CD4-positive, alpha-beta T cell treated with Interleukin-10 for 1 hour (primary cell): ENCODE results near the gene ACTR2.
"Not testable (repeated sequence)": the region's sequence is repeated elsewhere in the genome, so short reads cannot be mapped to it uniquely, and the experiment has no call there.

Experiments used
- DNase-seq: peaks from one replicate; pipeline ENCODE4 v3.0.0-alpha.2; 2020

The ACTR2 gene

DNA sequence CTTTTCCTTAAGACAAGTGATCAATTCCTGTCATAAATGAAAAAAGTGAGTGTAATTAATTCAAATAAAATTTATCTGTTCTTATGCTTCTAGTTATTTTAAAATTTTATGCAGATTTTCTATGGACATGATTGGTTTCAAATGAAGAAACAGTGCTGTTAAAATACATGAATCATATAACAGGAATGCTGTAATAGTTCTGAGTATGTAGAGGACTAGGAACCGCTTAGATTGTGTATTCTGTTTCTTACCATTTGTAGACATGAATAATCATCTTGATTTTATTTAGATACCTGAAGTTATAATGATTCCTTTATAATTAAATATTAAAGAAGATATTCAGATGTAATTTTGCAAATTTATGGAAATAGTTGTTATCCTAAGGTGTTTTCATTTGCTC, 3.5 kb downstream of the ACTR2 start:
- no peak for DNase-seq

- peak; percentile 19 for DNase-seq
Measured at GRCh38 chr2:65231892-65232477, 4.4 kb downstream of the ACTR2 start.

- peak; percentile 17 for DNase-seq
Measured at GRCh38 chr2:65232636-65233035, 5.0 kb downstream of the ACTR2 start.

DNA sequence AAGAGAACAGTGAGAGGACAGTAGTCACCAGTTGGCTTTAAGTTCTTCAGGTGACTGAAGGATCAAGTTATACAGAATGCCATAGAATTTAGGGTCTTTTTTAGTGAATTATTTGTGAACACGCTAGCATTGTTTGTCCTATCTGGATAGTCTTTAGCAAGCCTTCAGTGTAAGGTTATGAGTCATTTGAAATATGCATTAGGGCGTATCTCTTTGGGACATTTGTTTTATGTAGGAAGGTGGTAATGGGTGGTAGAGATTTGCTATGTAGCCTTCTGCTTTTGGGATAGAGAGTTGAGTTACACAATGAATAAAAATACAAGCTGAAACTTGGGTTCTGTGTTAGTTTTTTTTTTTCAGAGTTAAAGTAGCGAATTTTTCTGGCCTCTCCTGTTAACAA, 13.0 kb downstream of the ACTR2 start:
- DNase-seq = no peak

- not testable (repeated sequence) for DNase-seq
Measured at GRCh38 chr2:65244452-65244851, 16.8 kb downstream of the ACTR2 start.

DNA sequence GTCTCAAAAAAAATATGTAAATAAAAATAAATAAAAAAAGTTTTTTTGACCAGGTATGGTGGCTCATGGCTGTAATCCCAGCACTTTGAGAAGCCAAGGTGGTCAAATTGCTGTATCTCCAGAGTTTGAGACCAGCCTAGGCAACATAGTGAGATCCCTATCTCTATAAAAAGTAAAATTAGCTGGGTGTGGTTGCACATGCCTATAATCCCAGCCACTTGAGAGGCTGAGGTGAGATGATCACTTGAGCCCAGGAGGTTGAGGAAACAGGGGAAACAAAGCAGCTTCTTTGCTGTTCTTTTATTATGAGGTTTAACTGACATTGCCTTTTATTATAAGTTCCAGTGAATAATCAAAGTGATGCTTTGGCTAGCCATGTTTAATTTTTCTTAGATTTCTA, 25.0 kb downstream of the ACTR2 start:
- DNase-seq = no peak

DNA sequence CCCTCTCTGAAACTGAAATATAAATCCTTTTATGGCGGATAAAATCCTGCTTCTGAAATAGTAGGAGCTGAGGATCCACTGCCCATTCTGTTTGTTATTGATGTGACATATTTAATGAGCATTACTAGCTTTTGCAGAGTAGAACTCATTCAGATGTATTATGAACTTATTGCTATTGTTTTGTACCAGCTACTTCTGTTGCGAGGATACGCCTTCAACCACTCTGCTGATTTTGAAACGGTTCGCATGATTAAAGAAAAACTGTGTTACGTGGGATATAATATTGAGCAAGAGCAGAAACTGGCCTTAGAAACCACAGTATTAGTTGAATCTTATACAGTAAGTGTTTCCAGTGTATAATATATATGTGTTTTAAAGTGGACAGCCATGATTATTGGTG, 27.7 kb downstream of the ACTR2 start:
- no peak for DNase-seq

GRCh38 chr2:65256054-65256453, 28.4 kb downstream of the ACTR2 start:
- no peak for DNase-seq

DNA sequence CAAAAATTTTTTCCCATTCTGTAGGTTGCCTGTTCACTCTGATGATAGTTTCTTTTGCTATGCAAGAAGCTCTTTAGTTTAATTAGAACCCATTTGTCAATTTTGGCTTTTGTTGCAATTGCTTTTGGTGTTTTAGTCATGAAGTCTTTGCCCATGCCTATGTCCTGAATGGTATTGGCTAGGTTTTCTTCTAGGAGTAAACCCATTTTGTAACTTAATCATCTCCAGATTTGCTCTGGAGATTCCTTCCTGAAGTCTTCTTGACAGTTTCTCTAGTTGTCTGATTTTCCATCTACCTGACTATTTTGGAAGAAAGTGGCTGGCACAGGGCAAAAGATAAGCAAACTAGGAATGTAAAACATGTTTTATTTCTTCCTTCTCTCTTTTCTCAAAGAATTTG, 30.2 kb downstream of the ACTR2 start:
- DNase-seq = not testable (repeated sequence)

GRCh38 chr2:65261676-65262075, 34.0 kb downstream of the ACTR2 start:
- no peak for DNase-seq

DNA sequence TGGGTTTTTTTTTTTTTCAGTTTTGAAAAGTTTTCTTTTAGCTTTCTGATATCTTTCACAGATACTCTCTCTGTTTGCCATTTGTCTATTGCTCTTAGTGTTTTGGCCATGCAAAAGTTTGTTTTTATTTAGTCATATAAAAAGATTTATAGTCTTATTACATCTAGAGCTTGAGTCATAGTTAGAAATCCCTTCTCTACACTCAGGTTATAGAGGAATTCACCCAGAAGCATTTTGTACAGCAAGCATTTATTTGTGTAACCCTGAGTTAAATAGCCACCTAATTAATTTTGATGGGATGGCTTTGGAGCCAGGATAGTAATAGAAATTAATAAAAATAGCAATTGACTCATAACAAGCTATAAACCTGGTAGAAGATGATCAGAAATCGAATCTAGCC, 35.6 kb downstream of the ACTR2 start:
- DNase-seq = no peak

GRCh38 chr2:65263986-65264385, 36.4 kb downstream of the ACTR2 start:
- no peak for DNase-seq

DNA sequence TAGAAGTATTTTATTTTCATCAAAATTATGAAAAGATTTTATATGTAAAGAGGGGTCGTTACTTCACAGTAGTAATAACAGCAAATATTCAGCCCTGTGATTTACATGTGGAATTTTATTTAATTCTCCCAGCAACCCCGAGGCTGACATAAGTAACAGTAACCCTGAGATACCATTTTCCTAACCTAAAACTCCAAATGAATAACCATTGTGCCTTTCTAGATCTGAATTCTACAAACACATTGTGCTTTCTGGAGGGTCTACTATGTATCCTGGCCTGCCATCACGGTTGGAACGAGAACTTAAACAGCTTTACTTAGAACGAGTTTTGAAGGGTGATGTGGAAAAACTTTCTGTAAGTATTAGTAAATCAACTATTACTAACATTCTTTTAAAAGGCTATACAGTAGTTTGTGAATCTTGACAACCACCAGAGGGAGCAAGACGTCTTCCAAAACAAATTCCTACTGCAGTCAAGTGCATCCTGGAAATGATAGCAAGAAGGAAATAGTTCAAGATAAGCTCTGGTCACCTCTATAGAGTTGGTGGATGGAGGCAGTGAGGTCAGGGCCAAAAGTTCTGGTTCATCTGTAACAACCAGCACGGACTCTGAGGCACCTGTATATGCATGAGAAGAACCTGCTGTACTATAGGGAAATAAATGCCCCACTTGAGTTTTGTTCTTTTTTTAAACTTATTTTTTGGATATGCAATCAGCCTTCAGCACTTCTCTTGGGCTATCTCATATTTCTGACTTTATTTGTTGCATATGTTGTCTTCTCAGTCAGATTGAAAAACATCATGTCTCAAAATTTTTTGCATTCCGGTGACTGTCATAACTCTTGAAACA, 37.4 kb downstream of the ACTR2 start:
- DNase-seq = peak; percentile 36

GRCh38 chr2:65265671-65266045, 38.0 kb downstream of the ACTR2 start:
- DNase-seq = no peak

- no peak for DNase-seq
Measured at GRCh38 chr2:65267008-65267407, 39.4 kb downstream of the ACTR2 start.

DNA sequence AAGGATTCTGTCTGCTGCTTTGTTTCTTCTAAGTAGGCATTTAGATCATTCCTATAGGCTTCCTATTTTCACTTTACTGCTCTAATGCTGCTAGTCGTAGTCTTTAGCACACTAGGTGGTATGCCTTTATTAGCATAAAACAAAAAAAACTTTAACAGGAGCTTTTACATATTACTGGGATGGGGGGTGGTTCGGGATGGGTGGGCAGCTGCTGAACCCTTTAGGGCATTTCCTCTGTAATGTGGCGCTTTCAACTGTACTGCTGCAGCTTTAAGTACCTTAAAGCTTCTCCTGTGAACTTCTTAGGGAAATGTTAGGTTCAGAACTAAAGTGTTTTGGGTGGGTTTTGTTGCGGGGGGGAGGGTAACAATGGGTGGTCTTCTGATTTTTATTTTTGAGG, 41.3 kb downstream of the ACTR2 start:
- DNase-seq = no peak

DNA sequence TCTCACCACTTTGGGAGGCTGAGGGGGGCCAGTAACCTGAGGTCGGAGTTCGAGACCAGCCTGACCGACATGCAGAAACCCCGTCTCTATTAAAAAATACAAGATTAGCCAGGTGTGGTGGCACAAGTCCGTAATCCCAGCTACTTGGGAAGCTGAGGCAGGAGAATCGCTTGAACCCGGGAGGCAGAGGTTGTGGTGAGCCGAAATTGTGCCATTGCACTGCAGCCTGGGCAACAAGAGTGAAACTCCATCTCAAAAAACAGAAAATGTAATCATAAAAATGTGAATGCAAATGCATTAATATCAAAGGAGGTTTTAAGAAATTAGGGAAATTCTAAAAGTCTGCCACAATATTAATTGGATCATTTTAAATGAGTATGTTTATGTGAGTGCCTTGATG, 45.7 kb downstream of the ACTR2 start:
- no peak for DNase-seq

- DNase-seq = no peak
Measured at GRCh38 chr2:65275141-65275915, 47.7 kb downstream of the ACTR2 start.

DNA sequence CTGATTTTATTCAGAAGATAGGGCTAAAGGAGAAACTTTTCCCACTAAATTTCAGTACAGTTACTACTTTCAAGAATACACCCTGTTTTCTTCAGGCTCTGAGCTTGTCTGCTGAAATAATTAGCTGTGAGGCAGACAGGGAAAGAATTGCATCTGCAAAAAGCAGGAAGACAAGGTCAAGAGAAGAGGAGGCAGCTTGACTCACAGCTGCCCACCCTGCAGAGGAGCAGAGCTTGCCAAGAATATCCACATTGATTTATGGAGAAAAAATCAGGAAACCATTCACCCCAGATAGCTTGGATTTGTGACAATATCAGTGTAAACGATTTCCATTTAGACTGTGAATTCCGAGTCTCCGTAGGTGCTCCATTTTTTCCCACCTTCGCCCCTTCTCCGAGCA, 49.0 kb downstream of the ACTR2 start:
- DNase-seq = no peak

DNA sequence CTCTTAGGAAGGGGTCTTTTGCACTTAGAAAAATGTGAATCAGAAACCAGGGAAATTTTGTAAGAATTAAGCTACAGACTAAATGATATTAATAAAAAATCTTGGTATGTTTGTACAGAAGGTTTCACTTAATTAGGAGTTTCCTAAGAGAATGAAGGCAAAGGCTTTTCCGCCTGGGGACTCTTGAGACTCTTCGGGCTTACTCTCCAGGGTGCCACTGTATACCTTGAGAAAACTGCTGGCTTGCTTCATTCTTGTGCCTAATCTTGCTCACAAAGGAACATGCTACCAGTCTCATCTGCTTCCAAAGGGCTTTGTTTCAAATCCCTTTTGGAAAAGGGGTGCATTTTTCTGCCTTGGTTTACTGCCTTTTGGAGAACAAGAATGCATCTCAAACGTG, 49.5 kb downstream of the ACTR2 start:
- DNase-seq = no peak

DNA sequence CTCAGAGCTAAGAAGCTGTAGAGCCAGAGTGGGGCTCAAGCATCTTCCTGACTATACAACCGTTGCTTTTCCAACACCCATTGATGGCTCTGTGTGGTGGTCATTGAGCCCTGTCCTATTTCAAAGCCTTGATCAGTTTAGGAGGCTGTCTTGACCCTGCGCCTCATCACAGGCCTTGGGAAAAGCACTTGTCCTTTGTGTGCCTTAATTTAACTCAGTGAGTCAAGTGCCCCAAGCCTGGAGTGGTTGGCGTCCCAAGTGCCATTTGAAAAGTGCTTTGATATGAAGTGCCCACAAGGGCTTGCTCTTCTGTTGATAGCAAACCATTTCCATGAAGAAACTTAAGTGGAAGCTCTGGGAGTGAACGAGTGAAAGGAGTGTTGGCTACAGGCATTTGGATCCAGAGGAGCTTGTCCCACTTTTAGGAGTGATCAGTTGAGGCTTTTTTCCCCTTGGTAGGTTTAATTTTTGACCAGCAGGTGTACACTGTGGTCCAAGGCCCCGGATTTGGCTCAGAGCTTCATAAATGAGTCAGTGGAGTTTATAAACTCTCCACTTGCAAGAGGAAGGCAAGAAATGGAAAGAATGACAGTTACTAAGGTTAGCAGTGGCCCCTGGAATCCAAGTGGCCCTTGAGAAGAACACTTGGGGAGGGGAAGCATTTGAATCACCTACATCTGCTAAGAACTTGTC, 50.3 kb downstream of the ACTR2 start:
- no peak for DNase-seq

DNA sequence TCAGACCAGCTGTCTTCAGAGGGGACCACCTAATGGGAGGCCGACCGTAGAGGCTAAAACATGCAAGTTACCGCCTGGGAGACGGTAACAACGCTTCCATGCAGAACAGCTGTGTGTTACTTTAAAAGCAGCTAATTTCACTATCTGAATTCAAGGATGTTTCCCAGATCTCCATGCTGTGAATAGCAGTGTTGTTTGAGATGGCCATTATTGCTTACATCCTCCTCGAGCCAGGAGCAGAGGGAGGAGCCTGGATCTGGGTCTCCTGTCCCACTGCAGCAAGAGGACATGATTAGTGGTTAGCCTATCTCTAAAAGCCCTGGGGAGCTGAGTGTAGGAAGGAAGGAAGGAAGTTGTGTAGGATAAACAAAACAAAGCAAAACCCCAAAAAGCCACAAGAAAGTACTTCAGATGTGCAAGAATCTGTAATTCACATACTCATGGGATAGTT, 50.9 kb downstream of the ACTR2 start:
- no peak for DNase-seq

GRCh38 chr2:65279756-65280155, 52.1 kb downstream of the ACTR2 start:
- DNase-seq = no peak
